Fibroblast of lung (primary cell): ENCODE measurements around the gene PFN3. TPM values are rescaled to one million over a fixed set of nuclear protein-coding genes. Genes with fewer than 3 reads are reported as not detected.
A peak's percentile ranks its signal among the peaks of the same experiment; 100 is the strongest.

Source experiments
- DNase-seq, 2 donors: peaks; one replicate each; pipeline versions ENCODE4 v3.0.0 to v3.0.0-alpha.2; 2010; ENCODE audit warnings: low read depth in 2 of 2
- H2AFZ ChIP-seq: 2 replicates; pipeline ENCODE4 v1.5.1; 2012; ENCODE audit warnings: low read length, control low read depth, inconsistent platforms
- H3K27ac ChIP-seq: 2 replicates; pipeline ENCODE4 v1.5.1; 2011; ENCODE audit warnings: low read length, control low read depth; ENCODE audit not compliant: insufficient read depth
- H3K27me3 ChIP-seq: 2 replicates; pipeline ENCODE4 v1.5.1; 2011; ENCODE audit warnings: mild to moderate bottlenecking, low read length; ENCODE audit not compliant: control insufficient read depth, insufficient read depth
- H3K36me3 ChIP-seq: 2 replicates; pipeline ENCODE4 v1.5.1; 2011; ENCODE audit warnings: low read length; ENCODE audit not compliant: control insufficient read depth, insufficient read depth
- H3K4me1 ChIP-seq: 2 replicates; pipeline ENCODE4 v1.5.1; 2011; ENCODE audit warnings: low read length; ENCODE audit not compliant: control insufficient read depth, insufficient read depth; ENCODE audit errors: extremely low read depth
- H3K4me2 ChIP-seq: 2 replicates; pipeline ENCODE4 v1.5.1; 2011; ENCODE audit warnings: low read length, control low read depth; ENCODE audit not compliant: insufficient read depth; ENCODE audit errors: extremely low read depth
- H3K4me3 ChIP-seq, 4 experiments: fragments of 200-600 bp in 1 of 4; sonication (generic) in 1 of 4; replicated peaks in 1 of 4; 2 replicates each; pipeline ENCODE4 v1.5.1; 2011 to 2016; ENCODE audit warnings: low read length in 4 of 4, low read depth in 3 of 4, mild to moderate bottlenecking in 3 of 4, control low read depth in 2 of 4, inconsistent platforms in 1 of 4, mixed read lengths in 1 of 4; ENCODE audit not compliant: insufficient read depth in 1 of 4; ENCODE audit errors: control extremely low read depth in 1 of 4
- H3K79me2 ChIP-seq: 2 replicates; pipeline ENCODE4 v1.5.1; 2012; ENCODE audit warnings: mild to moderate bottlenecking, low read length, inconsistent platforms; ENCODE audit not compliant: control insufficient read depth, insufficient read depth
- H3K9ac ChIP-seq: 2 replicates; pipeline ENCODE4 v1.5.1; 2011; ENCODE audit warnings: mild to moderate bottlenecking, low read length, control low read depth; ENCODE audit not compliant: insufficient read depth
- H3K9me3 ChIP-seq: 2 replicates; pipeline ENCODE4 v1.5.1; 2012; ENCODE audit warnings: low read depth, low read length; ENCODE audit not compliant: control insufficient read depth, insufficient read depth
- H4K20me1 ChIP-seq: 2 replicates; pipeline ENCODE4 v1.5.1; 2011; ENCODE audit warnings: low read length; ENCODE audit not compliant: control insufficient read depth, insufficient read depth; ENCODE audit errors: extremely low read depth
- CTCF ChIP-seq, 2 donors: IDR thresholded peaks in 1 of 2; conservative IDR thresholded peaks in 1 of 2; 1 replicate in 1 of 2; 2 replicates in 1 of 2; pipeline ENCODE4 v1.5.1; 2011 to 2012; ENCODE audit warnings: low read length in 2 of 2, control low read depth in 1 of 2, inconsistent platforms in 1 of 2, low read depth in 1 of 2, mild to moderate bottlenecking in 1 of 2
- EZH2 ChIP-seq: IDR thresholded peaks from 2 replicates; pipeline ENCODE4 v1.5.1; 2012; ENCODE audit warnings: low read length, control low read depth, mild to moderate bottlenecking; ENCODE audit errors: missing control alignments
- polyA plus RNA-seq, 2 donors: library from polyadenylated mRNA; depleted of rRNA in 1 of 2; stranded (reverse) in 1 of 2; unstranded in 1 of 2; fragments of >200 nt; gene quantifications; 2 replicates each; pipeline ENCODE4 v1.2.1, GENCODE V29; 2011 to 2012; ENCODE audit warnings: missing spikeins in 1 of 2
- total RNA-seq: library from RNA; depleted of rRNA; stranded (reverse); fragments of >200 nt; gene quantifications from 2 replicates; pipeline ENCODE4 v1.2.1, GENCODE V29; 2014

Gene PFN3
- total and polyA plus RNA-seq, 2 donors (not counting 1 experiment from before 2014, with no cell fraction given): not detected

GRCh38 chr5:177369645-177370440, 30.6 kb downstream of the PFN3 start:
- TF ChIP-seq CTCF (conservative IDR thresholded peaks at IDR 0.05 in 1 of 2, IDR thresholded peaks at IDR 0.05 in 1 of 2; ENCODE audit: low read depth in 1 of 2, low read length in 2 of 2): no peak
- TF ChIP-seq EZH2: no peak
- Histone ChIP-seq H3K4me3 (no peak overlapping the region), H3K4me1 (peaks cover 5% of the 10 kb centered on the region), H3K79me2 (no peaks in the 10 kb centered on the region), H3K27me3 (no peaks in the 10 kb centered on the region), H3K27ac (no peak overlapping the region), H2AFZ (no peak overlapping the region), H3K36me3 (no peaks in the 10 kb centered on the region), H3K4me2 (no peak overlapping the region), H3K9ac (no peak overlapping the region), H3K9me3 (no peaks in the 10 kb centered on the region), H4K20me1 (no peaks in the 10 kb centered on the region)
- DNase-seq: no peak

- no peaks in the 10 kb centered on the region for H3K27me3 ChIP-seq
- no peaks in the 10 kb centered on the region for H3K9me3 ChIP-seq
- H2AFZ ChIP-seq: no peak overlapping the region
- no peaks in the 10 kb centered on the region for H4K20me1 ChIP-seq
- no peak overlapping the region for H3K4me2 ChIP-seq
- no peak overlapping the region for H3K9ac ChIP-seq
- no peaks in the 10 kb centered on the region for H3K79me2 ChIP-seq
- H3K4me3 ChIP-seq: no peak overlapping the region
- no peak overlapping the region for H3K27ac ChIP-seq
- TF ChIP-seq EZH2: no peak
- peak; percentile 51 to 73 for TF ChIP-seq CTCF (conservative IDR thresholded peaks at IDR 0.05 in 1 of 2, IDR thresholded peaks at IDR 0.05 in 1 of 2; ENCODE audit: low read depth in 1 of 2, low read length in 2 of 2)
- peaks cover 5% of the 10 kb centered on the region for H3K4me1 ChIP-seq
- no peak for DNase-seq
- H3K36me3 ChIP-seq: no peaks in the 10 kb centered on the region
Measured at GRCh38 chr5:177368869-177369644, 31.4 kb downstream of the PFN3 start.

DNA sequence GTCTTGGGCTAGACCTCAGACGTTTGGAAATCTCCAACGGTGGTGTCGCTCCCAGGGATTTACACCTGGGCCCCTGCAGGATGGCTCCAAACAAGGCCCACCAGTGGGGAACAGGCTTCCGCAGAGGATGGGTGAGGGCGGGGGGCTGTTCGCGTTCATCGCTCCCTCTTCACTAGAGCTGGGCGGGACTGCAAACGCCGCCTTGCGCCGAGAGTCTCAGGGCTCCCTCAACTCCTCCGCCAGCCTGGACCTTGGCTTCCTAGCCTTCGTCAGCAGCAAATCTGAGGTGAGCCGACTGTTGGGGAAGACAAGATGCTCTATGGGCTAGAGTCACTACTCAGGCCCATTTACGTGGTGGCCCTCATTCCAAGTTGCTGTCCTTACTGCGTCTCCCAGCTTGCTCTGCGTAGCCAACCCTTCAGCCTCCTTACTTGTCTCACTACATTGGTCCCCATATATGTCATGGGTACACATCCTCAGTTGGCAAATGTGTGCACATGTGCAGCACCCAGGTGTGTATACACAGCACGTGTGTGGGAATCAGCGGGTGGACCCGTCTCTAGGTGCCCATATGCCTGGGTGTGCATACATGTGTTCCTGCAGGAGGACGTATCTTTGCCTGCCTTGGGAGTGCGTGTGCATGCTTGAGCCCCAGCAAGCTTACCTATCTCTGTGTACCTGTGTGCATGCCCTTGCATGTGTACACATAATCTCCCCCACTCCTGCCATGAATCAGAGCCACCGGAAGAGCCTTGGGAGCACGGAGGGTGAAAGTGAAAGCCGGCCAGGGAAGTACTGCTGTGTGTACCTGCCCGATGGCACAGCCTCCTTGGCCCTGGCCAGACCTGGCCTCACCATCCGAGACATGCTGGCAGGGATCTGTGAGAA, 32.2 kb downstream of the PFN3 start:
- H3K9ac ChIP-seq: no peak overlapping the region
- no peaks in the 10 kb centered on the region for H3K9me3 ChIP-seq
- H3K4me1 ChIP-seq: peaks cover 5% of the 10 kb centered on the region
- peak overlapping the region; percentile 80 for H3K4me2 ChIP-seq
- no peak for DNase-seq
- H4K20me1 ChIP-seq: no peaks in the 10 kb centered on the region
- no peaks in the 10 kb centered on the region for H3K27me3 ChIP-seq
- TF ChIP-seq CTCF (conservative IDR thresholded peaks at IDR 0.05 in 1 of 2, IDR thresholded peaks at IDR 0.05 in 1 of 2; ENCODE audit: low read depth in 1 of 2, low read length in 2 of 2): no peak
- TF ChIP-seq EZH2: no peak
- H3K27ac ChIP-seq: no peak overlapping the region
- no peaks in the 10 kb centered on the region for H3K79me2 ChIP-seq
- H2AFZ ChIP-seq: no peak overlapping the region
- H3K36me3 ChIP-seq: no peaks in the 10 kb centered on the region
- peak overlapping the region in 1 of 4 experiments; percentile 53 for H3K4me3 ChIP-seq
